GM12874 (cell line): ENCODE data around the gene SLC39A2.

Experiments used
- CTCF ChIP-seq: IDR thresholded peaks from 2 replicates; pipeline ENCODE4 v1.5.1; 2011; ENCODE audit warnings: low read depth, mild to moderate bottlenecking, control low read depth, low read length, moderate library complexity; ENCODE audit not compliant: insufficient read depth

The SLC39A2 gene

GRCh38 chr14:21023817-21024584, 24.9 kb downstream of the SLC39A2 start:
- no peak for TF ChIP-seq CTCF

DNA sequence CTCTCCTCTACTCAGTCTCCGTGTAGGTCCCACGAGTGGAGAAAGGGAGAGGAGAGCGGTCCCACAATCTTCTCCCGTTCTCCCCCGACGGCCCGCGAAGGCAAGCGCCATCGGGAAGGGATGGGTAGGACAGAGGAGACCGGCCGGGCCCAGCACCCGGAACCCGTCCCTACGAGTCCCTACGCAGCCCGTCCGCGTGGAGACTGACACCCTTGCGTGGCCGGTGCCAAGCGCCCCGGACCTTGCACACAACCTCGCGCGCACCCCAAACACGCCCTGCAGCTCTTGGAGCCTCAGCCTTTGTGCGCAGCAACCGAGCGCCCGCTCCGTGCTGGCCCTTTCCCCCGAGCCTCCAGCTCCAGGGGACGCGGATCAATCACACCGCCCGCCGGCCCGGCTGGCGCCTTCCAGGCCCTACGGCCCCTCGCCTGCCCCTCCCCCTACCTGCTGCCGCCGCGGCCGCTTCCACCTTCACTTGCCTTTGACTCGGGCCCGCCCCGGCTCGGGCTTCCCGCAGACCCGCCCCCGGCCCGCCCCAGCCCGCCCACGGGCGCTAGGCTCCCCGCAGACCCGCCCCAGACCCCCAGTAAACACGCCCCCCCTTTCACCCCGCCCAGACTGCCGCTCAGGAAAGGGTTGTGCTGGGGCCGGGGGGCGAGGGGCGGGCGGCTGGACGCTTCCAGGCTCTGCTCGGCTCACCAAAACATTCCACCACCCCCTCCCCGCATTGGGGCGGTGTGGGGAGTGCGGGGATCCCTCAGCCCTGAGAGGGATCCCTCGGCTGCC, 25.7 kb downstream of the SLC39A2 start, which contains the start of gene NDRG2:
NDRG2 (minus strand) TSS at position 477 of the 786 bp plus-strand sequence. CDS start 1,746 bp downstream, outside the sequence.
- TF ChIP-seq CTCF = no peak

GRCh38 chr14:21025371-21026273, 26.5 kb downstream of the SLC39A2 start:
- TF ChIP-seq CTCF = no peak

- TF ChIP-seq CTCF = no peak
These were observed 27.3 kb downstream of the SLC39A2 start for GRCh38 chr14:21026274-21026987.

DNA sequence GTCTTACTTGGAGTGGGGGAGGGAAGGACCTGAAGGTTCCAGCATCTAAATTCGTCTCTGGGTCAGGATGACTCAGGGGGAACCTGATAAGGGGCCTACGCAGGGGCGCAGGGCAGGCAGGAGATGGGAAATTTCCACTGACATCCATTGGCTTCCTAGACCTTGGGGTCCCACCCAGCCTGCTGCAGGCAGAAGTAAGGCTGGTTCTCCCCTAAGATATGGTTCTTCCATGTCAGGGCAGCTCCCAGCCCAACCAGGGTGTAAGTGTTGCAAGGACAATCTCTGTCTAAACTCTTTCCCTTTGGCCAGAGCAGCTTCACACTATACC, 27.9 kb downstream of the SLC39A2 start:
- no peak for TF ChIP-seq CTCF

DNA sequence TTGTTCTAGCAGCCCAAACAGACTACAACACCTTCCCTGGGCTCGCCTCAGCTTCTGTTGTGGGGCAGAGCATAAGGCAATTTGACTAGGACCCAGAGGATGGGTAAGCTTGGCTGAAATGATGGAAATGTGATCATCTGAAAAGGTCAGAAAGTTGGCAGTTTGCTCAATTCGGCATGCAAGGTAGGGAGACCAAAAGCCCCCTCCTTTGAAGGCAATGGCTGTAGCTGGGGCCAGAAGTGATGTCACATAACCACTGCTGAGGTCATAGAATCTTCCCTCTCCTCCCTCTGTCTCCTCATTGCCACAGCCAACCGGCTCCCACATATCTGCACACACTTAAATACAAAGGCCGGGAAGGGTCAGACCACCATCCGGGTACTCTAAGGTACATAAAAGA, 30.8 kb downstream of the SLC39A2 start, which contains the start of gene TPPP2:
TPPP2 (plus strand) TSS at position 301 of the 400 bp plus-strand sequence. CDS start 365 bp downstream, outside the sequence.
- TF ChIP-seq CTCF = no peak
